Measurements from ENCODE around the gene PRDM4.

Gene PRDM4

GRCh38 chr12:107684029-107684795, 76.7 kb downstream of the PRDM4 start:
- DNase-seq = no peak

All from bone marrow (tissue), 2 donors.